HepG2 (cell line): ENCODE data around the gene ANKRD11. TPM values are rescaled to one million over a fixed set of nuclear protein-coding genes. Genes with fewer than 3 reads are reported as not detected.

ENCODE experiments used
- HNRNPL ChIP-seq: fragments of 200-400 bp; formaldehyde crosslinking; IDR thresholded peaks from 2 replicates; pipeline ENCODE4 v1.6.1; 2017; ENCODE audit warnings: mild to moderate bottlenecking, low read depth, low read length
- HNRNPUL1 ChIP-seq: fragments of 200-400 bp; formaldehyde crosslinking; IDR thresholded peaks from 2 replicates; pipeline ENCODE4 v1.6.1; 2017; ENCODE audit warnings: low read depth, mild to moderate bottlenecking, low read length, moderate library complexity
- LCORL ChIP-seq, 2 experiments: fragments of 450-650 bp in 1 of 2; sonication (generic) in 1 of 2; formaldehyde crosslinking in 1 of 2; IDR thresholded peaks; 2 replicates each; pipeline versions ENCODE4 v1.5.0 to v1.6.1; 2017 to 2020; ENCODE audit warnings: antibody characterized with exemption in 1 of 2, missing genetic modification reagents in 1 of 2
- NCOA5 ChIP-seq: sonication (generic); formaldehyde crosslinking; IDR thresholded peaks from 2 replicates; pipeline ENCODE4 v1.4.0; 2020; ENCODE audit warnings: missing genetic modification reagents
- RFX5 ChIP-seq: IDR thresholded peaks from 2 replicates; pipeline ENCODE4 v1.6.1; 2011; ENCODE audit warnings: low read depth, low read length, improper control_type of control experiment
- TBX2 ChIP-seq: sonication (generic); formaldehyde crosslinking; IDR thresholded peaks from 2 replicates; pipeline ENCODE4 v1.5.0; 2020; ENCODE audit warnings: missing genetic modification reagents, mild to moderate bottlenecking, borderline replicate concordance
- TOPORS ChIP-seq: sonication (generic); formaldehyde crosslinking; IDR thresholded peaks from 2 replicates; pipeline ENCODE4 v1.8.0; 2023; ENCODE audit warnings: mild to moderate bottlenecking, missing genetic modification reagents
- YY1 ChIP-seq: IDR thresholded peaks from 2 replicates; pipeline ENCODE4 v1.6.1; 2011; ENCODE audit warnings: low read length, low read depth, moderate library complexity, mild to moderate bottlenecking; ENCODE audit not compliant: insufficient read depth, insufficient replicate concordance
- ZEB1 ChIP-seq: IDR thresholded peaks from 2 replicates; pipeline ENCODE4 v1.6.1; 2012; ENCODE audit warnings: mild to moderate bottlenecking, low read depth, inconsistent platforms; ENCODE audit not compliant: insufficient replicate concordance
- ZNF20 ChIP-seq: sonication (generic); formaldehyde crosslinking; IDR thresholded peaks from 2 replicates; pipeline ENCODE4 v1.4.0; 2020; ENCODE audit warnings: mild to moderate bottlenecking, moderate library complexity, missing genetic modification reagents
- ZNF501 ChIP-seq: sonication (generic); formaldehyde crosslinking; IDR thresholded peaks from 2 replicates; pipeline ENCODE4 v1.5.1; 2020; ENCODE audit warnings: mild to moderate bottlenecking, moderate library complexity, missing genetic modification reagents
- ZNF605 ChIP-seq: sonication (generic); formaldehyde crosslinking; IDR thresholded peaks from 2 replicates; pipeline ENCODE4 v1.8.0; 2022; ENCODE audit warnings: mild to moderate bottlenecking, missing genetic modification reagents
- ZNF780A ChIP-seq: sonication (generic); formaldehyde crosslinking; IDR thresholded peaks from 2 replicates; pipeline ENCODE4 v1.8.0; 2022; ENCODE audit warnings: mild to moderate bottlenecking, missing genetic modification reagents, moderate library complexity
- ZNF883 ChIP-seq: sonication (generic); formaldehyde crosslinking; IDR thresholded peaks from 2 replicates; pipeline ENCODE4 v1.5.1; 2020; ENCODE audit warnings: mild to moderate bottlenecking, missing genetic modification reagents; ENCODE audit errors: not compliant biosample characterization
- ZSCAN12 ChIP-seq: sonication (generic); formaldehyde crosslinking; IDR thresholded peaks from 2 replicates; pipeline ENCODE4 v1.9.0; 2021; ENCODE audit warnings: mild to moderate bottlenecking, missing genetic modification reagents
- ZSCAN30 ChIP-seq: sonication (generic); formaldehyde crosslinking; IDR thresholded peaks from 2 replicates; pipeline ENCODE4 v1.5.0; 2020; ENCODE audit warnings: mild to moderate bottlenecking, missing genetic modification reagents
- polyA plus RNA-seq, 8 experiments: library from polyadenylated mRNA; depleted of rRNA in 3 of 8; stranded (reverse) in 7 of 8; unstranded in 1 of 8; fragments of >200 nt; fragmentation: Illumina TruSeq in 4 of 8; extraction: Trizol in 4 of 8; gene quantifications; 2 replicates each; pipeline versions ENCODE4 v1.2.1 to v1.2.3, GENCODE V29; 2011 to 2016; ENCODE audit warnings: low read depth in 4 of 8, missing spikeins in 1 of 8, mixed read lengths in 1 of 8; ENCODE audit not compliant: insufficient read depth in 1 of 8
- total RNA-seq, 5 experiments: library from RNA; depleted of rRNA; stranded (reverse); fragments of >200 nt; fragmentation: Illumina TruSeq; extraction: Trizol; gene quantifications; 2 replicates each; pipeline ENCODE4 v1.2.3, GENCODE V29; 2016; ENCODE audit warnings: low read depth in 1 of 5
- TF ChIP-seq, protein P1 (sequence below): sonication (generic); formaldehyde crosslinking; IDR thresholded peaks from 2 replicates; pipeline ENCODE4 v1.4.0; 2020; ENCODE audit warnings: missing genetic modification reagents
- TF ChIP-seq, protein P2 (sequence below): sonication (generic); formaldehyde crosslinking; IDR thresholded peaks from 2 replicates; pipeline ENCODE4 v1.8.0; 2022; ENCODE audit warnings: low read depth, missing genetic modification reagents
- TF ChIP-seq, protein P3 (sequence below): sonication (generic); formaldehyde crosslinking; IDR thresholded peaks from 2 replicates; pipeline ENCODE4 v1.5.0; 2020; ENCODE audit warnings: mild to moderate bottlenecking, low read depth, missing genetic modification reagents, borderline replicate concordance
- TF ChIP-seq, protein P4 (sequence below): sonication (generic); formaldehyde crosslinking; IDR thresholded peaks from 2 replicates; pipeline ENCODE4 v1.4.0; 2020; ENCODE audit warnings: missing genetic modification reagents
- TF ChIP-seq, protein P5 (sequence below): sonication (generic); formaldehyde crosslinking; IDR thresholded peaks from 2 replicates; pipeline ENCODE4 v1.5.1; 2020; ENCODE audit warnings: mild to moderate bottlenecking, missing genetic modification reagents
- TF ChIP-seq, protein P6 (sequence below): sonication (generic); formaldehyde crosslinking; IDR thresholded peaks from 2 replicates; pipeline ENCODE4 v1.8.0; 2022; ENCODE audit warnings: mild to moderate bottlenecking, missing genetic modification reagents, borderline replicate concordance

Gene ANKRD11
- total and polyA plus RNA-seq, 2 of the 13 experiments (the other 11 are each of a cell fraction or from before 2014, with no cell fraction given) = 21.4 to 38.4 TPM

DNA sequence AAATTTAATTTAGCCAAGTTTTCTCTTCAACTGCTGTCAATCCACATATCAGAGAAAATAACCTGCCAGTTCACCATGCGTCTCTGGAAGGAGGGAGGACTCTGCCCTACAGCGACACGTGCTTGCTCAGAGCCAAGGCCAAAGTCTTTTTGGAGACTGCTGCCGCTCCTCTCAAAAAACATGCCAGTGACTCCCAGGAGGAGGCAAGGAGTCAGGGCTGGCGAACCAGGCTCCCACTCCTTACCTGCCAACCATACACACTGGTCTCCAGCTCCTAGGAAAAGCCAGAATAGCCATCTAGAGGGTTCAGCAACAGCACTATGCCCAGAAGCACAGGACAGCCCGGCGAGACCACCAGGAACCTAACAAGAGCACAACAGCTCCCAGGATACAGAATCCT is 73.0 kb downstream of the ANKRD11 start (continued):
- TF ChIP-seq YY1 (no peak), ZSCAN30 (CRISPR knock-in tag) (no peak), HNRNPL (no peak), TOPORS (CRISPR knock-in tag) (no peak), ZNF605 (CRISPR knock-in tag) (no peak), ZNF780A (CRISPR knock-in tag) (no peak), RFX5 (no peak), ZEB1 (no peak), ZSCAN12 (CRISPR knock-in tag) (no peak), HNRNPUL1 (no peak), LCORL (IDR thresholded peaks at IDR 0.05) (no peak), LCORL (CRISPR knock-in tag; IDR thresholded peaks at IDR 0.05) (peak; percentile 80), ZNF20 (CRISPR knock-in tag) (no peak), NCOA5 (CRISPR knock-in tag) (no peak), ZNF501 (CRISPR knock-in tag) (no peak; the same call in 1 of the 2 replicates), TBX2 (CRISPR knock-in tag) (peak; percentile 30; the same call in 1 of the 2 replicates), ZNF883 (CRISPR knock-in tag) (no peak)
- TF ChIP-seq, protein P1, sequence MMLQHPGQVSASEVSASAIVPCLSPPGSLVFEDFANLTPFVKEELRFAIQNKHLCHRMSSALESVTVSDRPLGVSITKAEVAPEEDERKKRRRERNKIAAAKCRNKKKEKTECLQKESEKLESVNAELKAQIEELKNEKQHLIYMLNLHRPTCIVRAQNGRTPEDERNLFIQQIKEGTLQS (CRISPR knock-in tag) = no peak
- TF ChIP-seq, protein P2, sequence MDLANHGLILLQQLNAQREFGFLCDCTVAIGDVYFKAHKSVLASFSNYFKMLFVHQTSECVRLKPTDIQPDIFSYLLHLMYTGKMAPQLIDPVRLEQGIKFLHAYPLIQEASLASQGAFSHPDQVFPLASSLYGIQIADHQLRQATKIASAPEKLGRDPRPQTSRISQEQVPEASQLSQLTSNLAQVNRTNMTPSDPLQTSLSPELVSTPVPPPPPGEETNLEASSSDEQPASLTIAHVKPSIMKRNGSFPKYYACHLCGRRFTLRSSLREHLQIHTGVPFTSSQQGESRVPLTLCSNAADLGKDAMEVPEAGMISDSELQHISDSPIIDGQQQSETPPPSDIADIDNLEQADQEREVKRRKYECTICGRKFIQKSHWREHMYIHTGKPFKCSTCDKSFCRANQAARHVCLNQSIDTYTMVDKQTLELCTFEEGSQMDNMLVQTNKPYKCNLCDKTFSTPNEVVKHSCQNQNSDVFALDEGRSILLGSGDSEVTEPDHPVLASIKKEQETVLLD = no peak
- TF ChIP-seq, protein P3, sequence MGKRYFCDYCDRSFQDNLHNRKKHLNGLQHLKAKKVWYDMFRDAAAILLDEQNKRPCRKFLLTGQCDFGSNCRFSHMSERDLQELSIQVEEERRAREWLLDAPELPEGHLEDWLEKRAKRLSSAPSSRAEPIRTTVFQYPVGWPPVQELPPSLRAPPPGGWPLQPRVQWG (CRISPR knock-in tag) = no peak
- TF ChIP-seq, protein P4, sequence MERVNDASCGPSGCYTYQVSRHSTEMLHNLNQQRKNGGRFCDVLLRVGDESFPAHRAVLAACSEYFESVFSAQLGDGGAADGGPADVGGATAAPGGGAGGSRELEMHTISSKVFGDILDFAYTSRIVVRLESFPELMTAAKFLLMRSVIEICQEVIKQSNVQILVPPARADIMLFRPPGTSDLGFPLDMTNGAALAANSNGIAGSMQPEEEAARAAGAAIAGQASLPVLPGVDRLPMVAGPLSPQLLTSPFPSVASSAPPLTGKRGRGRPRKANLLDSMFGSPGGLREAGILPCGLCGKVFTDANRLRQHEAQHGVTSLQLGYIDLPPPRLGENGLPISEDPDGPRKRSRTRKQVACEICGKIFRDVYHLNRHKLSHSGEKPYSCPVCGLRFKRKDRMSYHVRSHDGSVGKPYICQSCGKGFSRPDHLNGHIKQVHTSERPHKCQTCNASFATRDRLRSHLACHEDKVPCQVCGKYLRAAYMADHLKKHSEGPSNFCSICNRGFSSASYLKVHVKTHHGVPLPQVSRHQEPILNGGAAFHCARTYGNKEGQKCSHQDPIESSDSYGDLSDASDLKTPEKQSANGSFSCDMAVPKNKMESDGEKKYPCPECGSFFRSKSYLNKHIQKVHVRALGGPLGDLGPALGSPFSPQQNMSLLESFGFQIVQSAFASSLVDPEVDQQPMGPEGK (CRISPR knock-in tag) = no peak
- TF ChIP-seq, protein P5, sequence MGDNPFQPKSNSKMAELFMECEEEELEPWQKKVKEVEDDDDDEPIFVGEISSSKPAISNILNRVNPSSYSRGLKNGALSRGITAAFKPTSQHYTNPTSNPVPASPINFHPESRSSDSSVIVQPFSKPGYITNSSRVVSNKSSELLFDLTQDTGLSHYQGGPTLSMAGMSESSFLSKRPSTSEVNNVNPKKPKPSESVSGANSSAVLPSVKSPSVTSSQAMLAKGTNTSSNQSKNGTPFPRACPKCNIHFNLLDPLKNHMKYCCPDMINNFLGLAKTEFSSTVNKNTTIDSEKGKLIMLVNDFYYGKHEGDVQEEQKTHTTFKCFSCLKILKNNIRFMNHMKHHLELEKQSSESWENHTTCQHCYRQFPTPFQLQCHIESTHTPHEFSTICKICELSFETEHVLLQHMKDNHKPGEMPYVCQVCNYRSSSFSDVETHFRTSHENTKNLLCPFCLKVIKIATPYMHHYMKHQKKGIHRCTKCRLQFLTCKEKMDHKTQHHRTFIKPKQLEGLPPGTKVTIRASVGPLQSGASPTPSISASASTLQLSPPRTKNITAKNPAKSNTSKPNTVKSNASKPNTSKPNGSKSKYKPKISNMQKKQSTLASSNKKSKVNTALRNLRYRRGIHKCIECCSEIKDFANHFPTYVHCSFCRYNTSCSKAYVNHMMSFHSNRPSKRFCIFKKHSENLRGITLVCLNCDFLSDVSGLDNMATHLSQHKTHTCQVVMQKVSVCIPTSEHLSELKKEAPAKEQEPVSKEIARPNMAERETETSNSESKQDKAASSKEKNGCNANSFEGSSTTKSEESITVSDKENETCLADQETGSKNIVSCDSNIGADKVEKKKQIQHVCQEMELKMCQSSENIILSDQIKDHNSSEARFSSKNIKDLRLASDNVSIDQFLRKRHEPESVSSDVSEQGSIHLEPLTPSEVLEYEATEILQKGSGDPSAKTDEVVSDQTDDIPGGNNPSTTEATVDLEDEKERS (CRISPR knock-in tag) = no peak
- TF ChIP-seq, protein P6, sequence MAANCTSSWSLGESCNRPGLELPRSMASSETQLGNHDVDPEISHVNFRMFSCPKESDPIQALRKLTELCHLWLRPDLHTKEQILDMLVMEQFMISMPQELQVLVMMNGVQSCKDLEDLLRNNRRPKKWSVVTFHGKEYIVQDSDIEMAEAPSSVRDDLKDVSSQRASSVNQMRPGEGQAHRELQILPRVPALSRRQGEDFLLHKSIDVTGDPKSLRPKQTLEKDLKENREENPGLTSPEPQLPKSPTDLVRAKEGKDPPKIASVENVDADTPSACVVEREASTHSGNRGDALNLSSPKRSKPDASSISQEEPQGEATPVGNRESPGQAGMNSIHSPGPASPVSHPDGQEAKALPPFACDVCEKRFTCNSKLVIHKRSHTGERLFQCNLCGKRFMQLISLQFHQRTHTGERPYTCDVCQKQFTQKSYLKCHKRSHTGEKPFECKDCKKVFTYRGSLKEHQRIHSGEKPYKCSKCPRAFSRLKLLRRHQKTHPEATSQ (CRISPR knock-in tag) = 0 out of 2 replicates have a peak, but pooled peaks have one; percentile 27
